ENCODE results near the gene SLC44A5. TPM values are rescaled to one million over a fixed set of nuclear protein-coding genes. Genes with fewer than 3 reads are reported as not detected.

The SLC44A5 gene
- total and polyA plus RNA-seq, 10 of the 15 experiments (the other 5 are each of a cell fraction or from before 2014, with no cell fraction given), result 0.04 to 1.3 TPM; not detected in 8

GRCh38 chr1:75423136-75423535 lies 187.8 kb downstream of the SLC44A5 start:
- H2AFZ ChIP-seq (ENCODE audit: control insufficient read depth, low read depth, low read length), result no peak overlapping the region
- H3K27me3 ChIP-seq (replicated peaks in 1 of 2; ENCODE audit: control insufficient read depth in 2 of 2, insufficient read depth in 2 of 2, low read length in 1 of 2), result no peaks in the 10 kb centered on the region
- no peak overlapping the region for H3K4me2 ChIP-seq (ENCODE audit: control insufficient read depth, insufficient read depth)
- TF ChIP-seq ATF7 (IDR thresholded peaks at IDR 0.05; ENCODE audit: low read depth) (no peak), EGR1 (IDR thresholded peaks at IDR 0.05; ENCODE audit: borderline replicate concordance in 1 of 2, low read depth in 2 of 2, low read length in 2 of 2) (no peak), BMI1 (IDR thresholded peaks at IDR 0.05; ENCODE audit: borderline replicate concordance) (no peak), FOXM1 (IDR thresholded peaks at IDR 0.05; ENCODE audit: low read depth, low read length) (no peak), SKIL (IDR thresholded peaks at IDR 0.05; ENCODE audit: low read depth, poor library complexity, severe bottlenecking) (no peak), IRF3 (IDR thresholded peaks at IDR 0.05) (no peak), FOXK2 (IDR thresholded peaks at IDR 0.05) (no peak), NRF1 (conservative IDR thresholded peaks at IDR 0.05; ENCODE audit: low read depth, low read length) (no peak)
- intact Hi-C loops (cut with micrococcal nuclease; ENCODE audit: unreplicated experiment) (no loop called here), in situ Hi-C loops (cut with MboI) (no loop called here)
- DNase-seq (ENCODE audit: low read depth, low spot score), result no peak
- FAIRE-seq, result no peak
- SMC1A ChIA-PET (ENCODE audit: uncharacterized antibody, unreplicated experiment), result interaction anchor here (0.5 to 1.7 kb wide), 4 partner anchors 18 to 121 kb away, joined by 3 to 4 read pairs (median 3); no protein-coding TSS in a partner anchor
- H3K4me1 ChIP-seq (ENCODE audit: control insufficient read depth, insufficient read depth, low read length), result no peaks in the 10 kb centered on the region
- ATAC-seq, result no peak
- H4K20me1 ChIP-seq (ENCODE audit: control insufficient read depth, insufficient read depth), result no peaks in the 10 kb centered on the region
- BruUV-seq (replicated peaks), result no TSS peak
- 27% methylated on average over 4 of the region's 4 CpGs for WGBS (ENCODE audit: insufficient coverage, insufficient replicate concordance, low lambda C conversion rate, missing lambda C conversion rate)
- H3K27ac ChIP-seq (ENCODE audit: control insufficient read depth, insufficient read depth), result no peak overlapping the region
- RAD21 ChIA-PET (ENCODE audit: unreplicated experiment), result no interaction called here
- no peaks in the 10 kb centered on the region for H3K36me3 ChIP-seq (ENCODE audit: control insufficient read depth in 2 of 2, insufficient read depth in 2 of 2, low read length in 1 of 2)
- no peak overlapping the region for H3K9ac ChIP-seq (ENCODE audit: control insufficient read depth, insufficient read depth, low read length)
- H3K4me3 ChIP-seq, result no peak overlapping the region
- H3K9me3 ChIP-seq (replicated peaks; ENCODE audit: control insufficient read depth, insufficient read depth, low read length), result no peaks in the 10 kb centered on the region
- POLR2A ChIA-PET, result no interaction called here
- no peaks in the 10 kb centered on the region for H3K79me2 ChIP-seq (ENCODE audit: control insufficient read depth, insufficient read depth, low read length)
- CTCF ChIA-PET, result interaction anchor here (1.1 kb wide), 1 partner anchor 159 kb away, joined by 3 read pairs; no protein-coding TSS in a partner anchor

Data from GM12878 (cell line).